Testis (tissue), 3 donors: ENCODE data around the gene PAQR9. TPM values are rescaled to one million over a fixed set of nuclear protein-coding genes. Genes with fewer than 3 reads are reported as not detected.

Experiments
- DNase-seq: peaks from one replicate; pipeline ENCODE4 v3.0.0-alpha.2; 2019
- H3K27ac ChIP-seq, 2 donors: fragments of 200-600 bp; sonication (generic); one replicate each; pipeline ENCODE4 v1.5.1; 2019
- H3K27me3 ChIP-seq: fragments of 200-600 bp; sonication (generic); one replicate; pipeline ENCODE4 v1.5.1; 2019
- H3K36me3 ChIP-seq: fragments of 200-600 bp; sonication (generic); one replicate; pipeline ENCODE4 v1.5.1; 2017; ENCODE audit warnings: low read depth; ENCODE audit errors: missing control alignments
- H3K4me1 ChIP-seq: fragments of 200-600 bp; sonication (generic); one replicate; pipeline ENCODE4 v1.5.1; 2019
- H3K4me3 ChIP-seq, 2 donors: fragments of 200-600 bp; sonication (generic); one replicate each; pipeline ENCODE4 v1.5.1; 2017 to 2019
- H3K9me3 ChIP-seq: fragments of 200-600 bp; sonication (generic); one replicate; pipeline ENCODE4 v1.5.1; 2017
- POLR2A ChIP-seq: fragments of 450-650 bp; IDR thresholded peaks from one replicate; pipeline ENCODE4 v1.6.1; 2017; ENCODE audit warnings: antibody characterized with exemption, mild to moderate bottlenecking, moderate library complexity
- WGBS, 2 donors: methylation state at CpG; one replicate each; pipeline ENCODE4 v1.1.5; 2018; 5-methylcytosine and 5-hydroxymethylcytosine counted together
- intact Hi-C: fragments of 100-400 bp; cut with DNase I; formaldehyde crosslinking; loops from one replicate; pipeline ENCODE4 v1.15.1; 2023; ENCODE audit warnings: low total_unique reads
- polyA plus RNA-seq: library from polyadenylated mRNA; stranded (reverse); fragments of 350-450 nt; fragmentation: Illumina TruSeq; extraction: RNeasy Lipid Tissue Mini Kit (QIAGEN cat#74804); gene quantifications from one replicate; pipeline ENCODE4 v1.2.3, GENCODE V29; 2014; ENCODE audit warnings: low read depth, low replicate concordance; ENCODE audit not compliant: insufficient read depth
- total RNA-seq, 2 donors: library from RNA; depleted of rRNA; stranded (reverse); fragments of >200 nt; gene quantifications; one replicate each; pipeline ENCODE4 v1.2.3, GENCODE V29; 2016
- TF ChIP-seq, protein P1 (sequence below), 3 experiments: fragments of 450-650 bp in 2 of 3; fragments of 200-600 bp in 1 of 3; sonication (generic) in 1 of 3; IDR thresholded peaks; one replicate each; pipeline ENCODE4 v1.5.1; 2016 to 2019; ENCODE audit warnings: antibody characterized with exemption in 3 of 3, mild to moderate bottlenecking in 2 of 3, moderate library complexity in 1 of 3

Gene PAQR9
- total and polyA plus RNA-seq, 3 donors from 2014 or later: 16.8 to 35.3 (median 20.7) TPM

- DNase-seq: no peak
- TF ChIP-seq POLR2A: no peak
- TF ChIP-seq, protein P1, sequence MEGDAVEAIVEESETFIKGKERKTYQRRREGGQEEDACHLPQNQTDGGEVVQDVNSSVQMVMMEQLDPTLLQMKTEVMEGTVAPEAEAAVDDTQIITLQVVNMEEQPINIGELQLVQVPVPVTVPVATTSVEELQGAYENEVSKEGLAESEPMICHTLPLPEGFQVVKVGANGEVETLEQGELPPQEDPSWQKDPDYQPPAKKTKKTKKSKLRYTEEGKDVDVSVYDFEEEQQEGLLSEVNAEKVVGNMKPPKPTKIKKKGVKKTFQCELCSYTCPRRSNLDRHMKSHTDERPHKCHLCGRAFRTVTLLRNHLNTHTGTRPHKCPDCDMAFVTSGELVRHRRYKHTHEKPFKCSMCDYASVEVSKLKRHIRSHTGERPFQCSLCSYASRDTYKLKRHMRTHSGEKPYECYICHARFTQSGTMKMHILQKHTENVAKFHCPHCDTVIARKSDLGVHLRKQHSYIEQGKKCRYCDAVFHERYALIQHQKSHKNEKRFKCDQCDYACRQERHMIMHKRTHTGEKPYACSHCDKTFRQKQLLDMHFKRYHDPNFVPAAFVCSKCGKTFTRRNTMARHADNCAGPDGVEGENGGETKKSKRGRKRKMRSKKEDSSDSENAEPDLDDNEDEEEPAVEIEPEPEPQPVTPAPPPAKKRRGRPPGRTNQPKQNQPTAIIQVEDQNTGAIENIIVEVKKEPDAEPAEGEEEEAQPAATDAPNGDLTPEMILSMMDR (IDR thresholded peaks at IDR 0.05): no peak
- H3K4me1 ChIP-seq: no peaks in the 10 kb centered on the region
- no peak overlapping the region for H3K4me3 ChIP-seq
- intact Hi-C loops: no loop called here
- no peaks in the 10 kb centered on the region for H3K9me3 ChIP-seq
- no peaks in the 10 kb centered on the region for H3K27me3 ChIP-seq
- H3K27ac ChIP-seq: no peak overlapping the region
- WGBS, 2 donors: 66 to 98% methylated on average over 3 of the region's 3 CpGs
- H3K36me3 ChIP-seq: no peaks in the 10 kb centered on the region
These were observed 28.6 kb downstream of the PAQR9 start for GRCh38 chr3:142934887-142935269.

GRCh38 chr3:142934128-142934886 is 29.2 kb downstream of the PAQR9 start:
- TF ChIP-seq, protein P1 (IDR thresholded peaks at IDR 0.05): no peak
- no peak for TF ChIP-seq POLR2A
- Histone ChIP-seq H3K27me3 (no peaks in the 10 kb centered on the region), H3K9me3 (no peaks in the 10 kb centered on the region), H3K4me1 (no peaks in the 10 kb centered on the region), H3K4me3 (no peak overlapping the region), H3K36me3 (no peaks in the 10 kb centered on the region), H3K27ac (no peak overlapping the region)
- DNase-seq: no peak
- 75 to 79% methylated on average over 7 of the region's 7 CpGs for WGBS, 2 donors
- intact Hi-C loops: no loop called here

- Histone ChIP-seq H3K27me3 (no peaks in the 10 kb centered on the region), H3K9me3 (no peaks in the 10 kb centered on the region), H3K27ac (no peak overlapping the region), H3K4me3 (no peak overlapping the region), H3K4me1 (no peaks in the 10 kb centered on the region), H3K36me3 (no peaks in the 10 kb centered on the region)
- TF ChIP-seq, protein P1 (IDR thresholded peaks at IDR 0.05): no peak
- TF ChIP-seq POLR2A: no peak
- intact Hi-C loops: no loop called here
- DNase-seq: no peak
- 79 to 84% methylated on average over 6 of the region's 6 CpGs for WGBS, 2 donors
These were observed 32.3 kb downstream of the PAQR9 start for GRCh38 chr3:142931222-142931621.

DNA sequence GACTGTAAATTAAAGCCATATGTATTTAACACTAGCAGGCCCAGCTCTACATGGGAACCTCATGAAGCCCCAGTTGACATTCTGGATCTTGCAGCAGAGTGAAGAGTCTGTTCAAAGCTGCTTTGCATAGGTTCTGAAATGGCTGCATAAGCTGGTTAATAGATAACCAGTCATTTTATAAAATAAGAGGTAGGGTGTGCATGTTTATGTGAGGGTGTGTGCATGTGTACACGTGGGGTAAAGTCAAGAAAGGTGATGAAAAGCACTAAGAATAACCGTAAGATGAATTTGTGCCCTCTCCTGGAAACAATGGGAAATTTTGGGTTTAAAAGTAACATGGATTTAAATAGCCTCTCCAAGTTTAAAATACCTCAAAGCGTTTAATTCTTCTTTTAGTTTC is 33.0 kb downstream of the PAQR9 start:
- DNase-seq: no peak
- no peak overlapping the region for H3K4me3 ChIP-seq
- TF ChIP-seq, protein P1 (IDR thresholded peaks at IDR 0.05): no peak
- TF ChIP-seq POLR2A: no peak
- H3K27me3 ChIP-seq: no peaks in the 10 kb centered on the region
- H3K9me3 ChIP-seq: no peaks in the 10 kb centered on the region
- no peaks in the 10 kb centered on the region for H3K36me3 ChIP-seq
- H3K4me1 ChIP-seq: no peaks in the 10 kb centered on the region
- no peak overlapping the region for H3K27ac ChIP-seq
- intact Hi-C loops: no loop called here
- 68 to 82% methylated on average over 3 of the region's 3 CpGs for WGBS, 2 donors

- H3K27me3 ChIP-seq: no peaks in the 10 kb centered on the region
- no peaks in the 10 kb centered on the region for H3K9me3 ChIP-seq
- 71 to 84% methylated on average over 3 of the region's 3 CpGs for WGBS, 2 donors
- no peak overlapping the region for H3K4me3 ChIP-seq
- intact Hi-C loops: no loop called here
- no peak for TF ChIP-seq POLR2A
- TF ChIP-seq, protein P1 (IDR thresholded peaks at IDR 0.05): no peak
- no peak overlapping the region for H3K27ac ChIP-seq
- H3K4me1 ChIP-seq: no peaks in the 10 kb centered on the region
- no peak for DNase-seq
- H3K36me3 ChIP-seq: no peaks in the 10 kb centered on the region
These were observed 33.6 kb downstream of the PAQR9 start for GRCh38 chr3:142929890-142930289.
